Stimulated activated CD8-positive, alpha-beta memory T cell treated with anti-CD3 and anti-CD28 coated beads, Interleukin-15, amount 100 ng/mL, for 4 hours (primary cell): ENCODE measurements around the gene SCMH1.

Experiments used
- DNase-seq, 2 donors: peaks; one replicate each; pipeline ENCODE4 v3.0.0-alpha.2; 2020; ENCODE audit warnings: low read depth in 2 of 2

SCMH1 gene

GRCh38 chr1:41003640-41004220, 238.4 kb downstream of the SCMH1 start:
- peak; percentile 61 to 83 for DNase-seq

GRCh38 chr1:41003127-41003639, 238.9 kb downstream of the SCMH1 start:
- DNase-seq: no peak

GRCh38 chr1:40998668-40999067, 243.4 kb downstream of the SCMH1 start:
- DNase-seq: no peak

- no peak for DNase-seq
Measured at GRCh38 chr1:40997096-40997495, 245.0 kb downstream of the SCMH1 start.

- DNase-seq: no peak
Measured at GRCh38 chr1:40989066-40989465, 253.0 kb downstream of the SCMH1 start.

GRCh38 chr1:40988280-40988679, 253.8 kb downstream of the SCMH1 start:
- DNase-seq: no peak

GRCh38 chr1:40987439-40988276, 254.4 kb downstream of the SCMH1 start:
- no peak for DNase-seq

- no peak for DNase-seq
Measured at GRCh38 chr1:40986956-40987355, 255.2 kb downstream of the SCMH1 start.

- DNase-seq: no peak
Measured at GRCh38 chr1:40986328-40986783, 255.8 kb downstream of the SCMH1 start.

- no peak for DNase-seq
Measured at GRCh38 chr1:40985875-40986274, 256.2 kb downstream of the SCMH1 start.

- no peak for DNase-seq
Measured at GRCh38 chr1:40985161-40985560, 256.9 kb downstream of the SCMH1 start.

- DNase-seq: no peak
Measured at GRCh38 chr1:40984531-40984930, 257.6 kb downstream of the SCMH1 start.

- no peak for DNase-seq
Measured at GRCh38 chr1:40984066-40984465, 258.0 kb downstream of the SCMH1 start.

- DNase-seq: no peak
Measured at GRCh38 chr1:40983286-40983685, 258.8 kb downstream of the SCMH1 start.

GRCh38 chr1:40982721-40983120, 259.4 kb downstream of the SCMH1 start:
- DNase-seq: no peak

- no peak for DNase-seq
Measured at GRCh38 chr1:40981691-40982448, 260.2 kb downstream of the SCMH1 start.

- peak; percentile 24 to 36 for DNase-seq
Measured at GRCh38 chr1:40980453-40981121, 261.5 kb downstream of the SCMH1 start.

- no peak for DNase-seq
Measured at GRCh38 chr1:40980068-40980452, 262.0 kb downstream of the SCMH1 start.

GRCh38 chr1:40979241-40980067, 262.7 kb downstream of the SCMH1 start, which contains the start of gene CTPS1:
TSS of gene CTPS1 (plus strand) at chr1:40979696. CDS start at chr1:40983291, 3,595 bp downstream.
- peak; percentile 89 to 94 for DNase-seq

GRCh38 chr1:40978886-40979240, 263.2 kb downstream of the SCMH1 start:
- no peak for DNase-seq

GRCh38 chr1:40977716-40978115, 264.4 kb downstream of the SCMH1 start:
- no peak for DNase-seq
